G401 (cell line): ENCODE measurements around the gene APBA1. TPM values are rescaled to one million over a fixed set of nuclear protein-coding genes. Genes with fewer than 3 reads are reported as not detected.

Experiments
- DNase-seq: peaks from one replicate; pipeline ENCODE4 v3.0.0-alpha.2; 2015; ENCODE audit warnings: low spot score
- in situ Hi-C: cut with HindIII; loops from 2 replicates; pipeline ENCODE4 v1.10.0; 2016; ENCODE audit warnings: low sequenced_read_pairs, mixed read lengths
- total RNA-seq: library from RNA; depleted of rRNA; stranded (reverse); fragments of >200 nt; shearing (Covaris generic); gene quantifications from 2 replicates; pipeline ENCODE4 v1.2.3, GENCODE V29; 2014; rRNA removed

Gene APBA1
- 3.0 TPM in 1 of 2 replicates, not detected in the other for total RNA-seq

DNA sequence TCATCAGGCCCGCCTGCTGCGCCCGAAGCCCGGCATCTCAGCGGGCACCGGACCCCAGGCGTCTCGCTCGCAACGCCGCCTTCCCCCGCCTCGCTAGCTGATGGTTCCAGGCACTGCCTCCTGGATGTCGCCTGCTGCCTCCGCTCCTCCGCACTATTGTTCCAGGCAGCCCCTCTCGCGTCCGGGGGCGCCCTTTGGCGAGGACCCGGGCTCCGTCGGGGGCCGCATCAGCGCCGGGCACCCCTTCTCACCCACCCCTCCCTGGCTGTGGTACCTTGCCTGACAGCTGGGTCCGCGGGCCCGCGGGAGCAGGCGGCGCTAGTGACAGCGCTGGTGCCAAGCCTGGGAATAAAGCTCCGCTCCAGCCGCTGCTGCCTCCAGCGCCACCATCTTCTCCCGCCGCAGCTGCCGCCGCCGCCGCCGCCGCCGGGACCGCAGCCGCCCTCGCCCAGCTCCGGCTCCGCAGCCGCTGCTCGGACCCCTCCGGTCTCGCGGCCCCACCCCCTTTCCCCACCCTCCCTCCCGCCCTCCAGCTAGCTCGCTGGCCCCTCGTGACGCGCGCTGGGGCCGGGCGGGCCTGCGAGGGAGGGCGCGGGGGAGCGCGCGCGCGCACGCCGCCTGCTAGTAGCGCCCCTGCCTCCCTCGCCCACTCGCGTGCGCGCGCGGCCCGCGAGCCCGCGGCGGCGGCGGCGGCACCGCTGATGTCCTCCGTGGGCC, at the start of gene APBA1:
APBA1 (minus strand) TSS at position 493 of the 717 bp plus-strand sequence.
- DNase-seq: peak; percentile 82
- in situ Hi-C loops: no loop called here

DNA sequence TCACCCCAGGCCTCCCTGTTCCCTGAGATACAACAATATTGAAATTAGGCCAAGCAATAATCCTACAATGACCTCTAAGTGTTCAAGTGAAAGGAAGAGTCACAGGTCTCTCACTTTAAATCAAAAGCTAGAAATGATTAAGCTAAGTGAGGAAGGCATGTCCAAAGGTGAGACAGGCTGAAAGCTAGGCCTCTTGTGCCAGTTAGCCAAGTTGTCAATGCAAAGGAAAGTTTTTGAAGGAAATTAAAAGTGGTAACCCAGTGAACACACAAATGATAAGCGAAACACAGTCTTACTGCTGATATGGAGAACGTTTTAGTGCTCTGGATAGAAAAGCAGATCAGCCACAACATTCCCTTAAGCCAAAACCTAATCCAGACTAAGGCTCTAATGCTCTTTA, 47.8 kb upstream of the APBA1 start:
- in situ Hi-C loops: no loop called here
- no peak for DNase-seq

DNA sequence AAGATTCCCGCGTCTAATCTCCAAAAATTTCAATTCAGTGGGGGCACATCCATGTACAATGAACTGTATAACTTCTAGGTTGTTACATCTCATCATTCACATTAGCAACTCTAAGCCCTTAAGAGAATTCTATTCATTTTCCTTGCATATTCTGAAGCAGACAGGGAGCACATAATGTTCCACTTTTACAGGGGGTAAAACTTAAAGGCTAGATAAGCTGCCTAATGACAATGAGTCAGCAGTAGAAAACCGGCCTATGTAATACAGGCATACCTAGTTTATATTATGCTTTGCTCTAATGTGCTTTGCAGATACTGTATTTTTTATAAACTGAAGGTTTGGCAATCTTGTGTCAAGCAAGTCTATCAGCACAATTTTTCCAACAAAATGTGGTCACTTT, 47.2 kb upstream of the APBA1 start:
- in situ Hi-C loops: no loop called here

GRCh38 chr9:69718218-69718617, 46.0 kb upstream of the APBA1 start:
- in situ Hi-C loops: no loop called here
- no peak for DNase-seq

More for the DNA sequence above, 47.2 kb upstream of the APBA1 start:
- no peak for DNase-seq

GRCh38 chr9:69715825-69716224, 43.7 kb upstream of the APBA1 start:
- DNase-seq: no peak
- in situ Hi-C loops: no loop called here

DNA sequence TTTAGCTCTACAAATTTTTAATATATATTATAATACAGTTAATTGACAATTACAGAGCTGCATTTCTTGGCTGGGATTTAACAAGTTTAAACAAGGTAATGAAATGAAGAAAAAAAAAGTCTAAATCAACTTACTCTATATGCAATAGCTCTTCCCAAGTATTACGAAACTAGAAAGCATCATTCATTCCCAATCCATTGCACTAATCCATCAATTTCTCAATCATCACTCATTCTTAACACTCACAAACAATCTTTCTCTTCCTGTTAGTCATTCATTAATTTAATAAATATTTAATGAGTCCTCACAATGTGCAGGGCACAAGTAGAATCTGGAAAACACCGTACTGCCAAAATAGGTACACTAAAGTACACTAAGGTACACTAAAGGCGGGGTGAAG, 42.9 kb upstream of the APBA1 start:
- no peak for DNase-seq
- in situ Hi-C loops: no loop called here

DNA sequence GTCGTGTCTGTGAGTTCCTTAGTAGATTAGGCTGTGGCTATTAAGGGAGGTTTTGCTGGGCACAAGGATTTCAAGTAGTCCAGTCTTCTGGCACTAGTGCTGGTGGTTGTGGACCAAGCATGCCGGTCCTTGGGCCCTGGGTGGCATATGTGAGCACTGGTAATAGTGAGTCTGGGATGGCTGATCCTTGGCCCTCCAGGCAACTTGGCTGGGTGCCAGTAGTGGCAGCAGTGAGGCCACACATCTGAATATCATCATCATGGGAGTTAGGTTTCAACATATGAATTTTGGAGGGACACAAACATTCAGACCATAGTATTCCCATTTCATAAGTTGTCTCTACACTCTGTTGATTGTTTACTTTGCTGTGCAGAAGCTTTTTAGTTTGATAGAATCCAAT, 25.3 kb upstream of the APBA1 start:
- in situ Hi-C loops: no loop called here
- no peak for DNase-seq

DNA sequence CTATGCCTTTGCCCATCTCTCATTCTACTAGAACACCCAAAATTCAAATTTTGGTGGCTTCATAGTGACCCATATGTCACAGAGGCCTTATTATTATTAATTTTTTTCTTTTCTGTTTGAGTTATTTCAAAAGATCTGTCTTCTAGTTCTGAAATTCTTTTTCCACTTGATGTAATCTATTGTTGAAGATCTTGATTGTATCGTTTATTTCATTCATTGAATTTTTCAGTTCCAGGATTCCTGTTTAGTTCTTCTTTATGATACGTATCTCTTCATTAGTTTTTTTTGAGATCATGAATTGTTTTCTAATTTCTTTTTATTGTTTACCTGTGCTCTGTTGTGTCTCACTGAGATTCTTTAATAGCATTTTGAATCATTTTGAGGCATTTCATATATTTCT, 24.6 kb upstream of the APBA1 start:
- in situ Hi-C loops: no loop called here
- no peak for DNase-seq

- in situ Hi-C loops: no loop called here
- no peak for DNase-seq
Measured at GRCh38 chr9:69689991-69690538, 17.9 kb upstream of the APBA1 start.

GRCh38 chr9:69683927-69684326, 11.8 kb upstream of the APBA1 start:
- DNase-seq: no peak
- in situ Hi-C loops: no loop called here

DNA sequence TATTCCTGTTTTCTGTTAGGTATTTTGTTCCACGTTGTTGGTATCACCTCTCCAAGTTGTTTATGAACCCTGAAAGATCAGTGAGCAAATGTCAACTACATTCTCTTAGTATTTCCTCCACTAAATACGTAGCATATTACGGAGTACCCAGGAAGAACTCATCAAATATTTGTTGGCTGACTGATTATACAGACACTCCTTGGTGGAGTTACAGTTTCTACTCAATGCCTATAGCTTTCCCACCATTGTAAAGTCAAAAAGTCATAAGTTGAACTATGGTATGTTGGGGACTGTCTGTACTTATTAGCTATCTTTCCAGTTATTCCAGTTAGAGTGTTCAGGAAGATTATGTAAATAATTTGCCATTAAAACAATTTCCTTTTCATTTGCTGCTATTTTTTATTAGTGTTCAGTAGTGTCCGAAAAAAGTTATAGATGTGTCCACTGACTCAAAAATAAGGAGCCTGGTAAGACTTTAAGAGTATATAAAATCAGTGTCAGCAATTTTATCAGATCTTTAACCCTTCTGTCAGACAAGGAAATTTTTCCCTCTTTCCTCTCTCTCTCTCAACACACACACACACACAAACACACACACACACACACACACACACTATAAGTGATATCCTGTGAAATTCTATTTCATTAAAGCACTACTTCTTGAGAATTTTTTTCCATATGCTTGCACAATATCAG, 6.8 kb upstream of the APBA1 start:
- no peak for DNase-seq
- in situ Hi-C loops: no loop called here

DNA sequence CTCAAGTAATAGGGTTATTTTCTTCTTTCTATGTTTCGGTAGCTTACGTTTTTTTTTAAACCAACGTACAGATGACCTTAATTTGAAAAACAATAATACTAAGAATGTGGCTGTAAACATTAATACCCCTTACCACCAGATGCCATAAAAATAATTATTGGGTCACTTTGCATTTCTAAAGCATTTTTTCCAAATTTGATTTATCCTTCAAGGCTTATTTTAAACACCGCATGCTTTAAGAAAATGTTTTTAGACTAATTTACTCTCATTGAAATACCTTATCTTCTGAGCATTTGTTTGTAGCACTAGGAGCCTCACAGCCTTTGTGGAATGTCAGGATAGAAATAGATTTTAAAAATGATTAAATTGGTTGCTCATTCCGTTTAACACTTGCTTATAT, 5.8 kb upstream of the APBA1 start:
- in situ Hi-C loops: no loop called here
- no peak for DNase-seq

GRCh38 chr9:69675563-69675962, 3.4 kb upstream of the APBA1 start:
- in situ Hi-C loops: no loop called here

DNA sequence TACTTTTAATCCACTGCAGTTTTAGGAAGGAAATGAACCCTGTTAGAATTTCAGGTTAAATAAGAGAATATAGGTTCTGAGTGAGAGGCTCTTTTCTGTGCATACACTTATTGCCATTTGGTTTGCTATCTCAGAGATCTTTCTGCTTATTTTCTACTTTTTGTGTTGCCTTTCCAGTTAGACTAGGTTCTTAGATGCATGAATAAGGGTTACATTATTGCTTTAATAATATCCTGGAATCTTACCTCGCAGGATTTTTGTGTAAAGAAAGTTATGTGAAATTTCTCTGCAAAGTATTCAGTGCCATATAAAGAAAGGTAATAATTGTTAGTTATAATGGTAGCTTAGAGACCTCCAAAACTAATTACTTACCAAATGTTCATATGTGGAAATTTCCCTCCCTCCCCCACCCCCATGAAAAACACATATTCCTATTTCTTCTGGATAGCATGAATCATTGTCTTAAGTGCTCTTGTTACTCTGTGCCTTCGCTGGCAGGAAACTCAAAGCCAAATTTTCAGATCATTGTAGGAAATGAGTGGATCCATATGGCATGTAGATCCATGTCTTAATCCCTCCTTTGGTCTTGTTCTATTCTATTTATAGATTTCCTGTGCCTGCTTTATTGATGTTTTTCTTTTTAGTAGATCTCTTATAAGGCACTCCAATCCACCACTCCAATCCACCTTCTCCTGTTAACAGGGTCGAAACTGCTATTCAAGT, 2.7 kb upstream of the APBA1 start:
- DNase-seq: no peak
- in situ Hi-C loops: no loop called here

More at GRCh38 chr9:69675563-69675962, 3.4 kb upstream of the APBA1 start:
- no peak for DNase-seq

- DNase-seq: peak; percentile 41
- in situ Hi-C loops: no loop called here
Measured at GRCh38 chr9:69674112-69674685, 2.0 kb upstream of the APBA1 start.

DNA sequence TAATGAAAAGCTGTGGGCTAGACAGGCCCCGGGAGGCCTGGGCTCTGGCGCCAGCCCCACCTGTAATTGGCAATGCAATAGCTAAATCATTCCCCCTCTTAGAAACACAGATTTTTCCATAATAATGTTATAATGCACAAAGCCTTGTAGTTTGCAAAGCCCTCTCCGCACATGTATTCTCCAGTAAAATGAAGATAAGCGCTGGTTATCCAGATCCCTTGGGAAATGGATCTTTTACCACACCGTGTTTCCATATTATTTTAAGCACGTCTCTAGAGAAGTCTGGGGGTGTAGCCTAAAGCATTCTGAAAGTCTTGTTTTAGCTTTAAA, 1.1 kb upstream of the APBA1 start:
- in situ Hi-C loops: no loop called here
- DNase-seq: no peak

GRCh38 chr9:69672596-69673310, 582 bp upstream of the APBA1 start:
- in situ Hi-C loops: no loop called here
- DNase-seq: peak; percentile 86

GRCh38 chr9:69671311-69671878, 776 bp downstream of the APBA1 start:
- DNase-seq: peak; percentile 75
- in situ Hi-C loops: no loop called here

- in situ Hi-C loops: no loop called here
Measured at GRCh38 chr9:69667306-69667705, 4.9 kb downstream of the APBA1 start.

More at GRCh38 chr9:69667306-69667705, 4.9 kb downstream of the APBA1 start:
- no peak for DNase-seq
